Spleen (tissue), 13 donors: ENCODE measurements around the gene OR9A4. TPM values are rescaled to one million over a fixed set of nuclear protein-coding genes. Genes with fewer than 3 reads are reported as not detected.

ENCODE experiments used
- DNase-seq: peaks from one replicate; pipeline ENCODE4 v3.0.0-alpha.2; 2020
- H3K27ac ChIP-seq, 8 donors: fragments of 200-600 bp; sonication (generic) in 7 of 8; 1 replicate in 4 of 8; 2 replicates in 4 of 8; pipeline versions ENCODE4 v1.5.0 to v1.8.0; 2016 to 2021; ENCODE audit warnings: inconsistent platforms in 4 of 8, mild to moderate bottlenecking in 4 of 8, moderate library complexity in 1 of 8
- H3K27me3 ChIP-seq, 7 donors: fragments of 200-600 bp; sonication (generic) in 6 of 7; replicated peaks in 1 of 7; 1 replicate in 4 of 7; 2 replicates in 3 of 7; pipeline versions ENCODE4 v1.5.0 to v1.8.0; 2016 to 2021; ENCODE audit warnings: inconsistent platforms in 3 of 7, mild to moderate bottlenecking in 1 of 7
- H3K36me3 ChIP-seq, 6 donors: fragments of 200-600 bp; sonication (generic) in 5 of 6; 1 replicate in 4 of 6; 2 replicates in 2 of 6; pipeline versions ENCODE4 v1.5.0 to v1.8.0; 2016 to 2021; ENCODE audit warnings: inconsistent platforms in 2 of 6
- H3K4me1 ChIP-seq, 6 donors: fragments of 200-600 bp; sonication (generic) in 5 of 6; 1 replicate in 3 of 6; 2 replicates in 3 of 6; pipeline versions ENCODE4 v1.5.0 to v1.8.0; 2016 to 2021; ENCODE audit warnings: inconsistent platforms in 3 of 6
- H3K4me3 ChIP-seq, 8 donors: fragments of 200-600 bp; sonication (generic) in 7 of 8; 1 replicate in 4 of 8; 2 replicates in 4 of 8; pipeline versions ENCODE4 v1.5.0 to v1.8.0; 2016 to 2021; ENCODE audit warnings: inconsistent platforms in 4 of 8, mild to moderate bottlenecking in 4 of 8, moderate library complexity in 2 of 8
- H3K9me3 ChIP-seq, 8 donors: fragments of 200-600 bp; sonication (generic) in 7 of 8; 1 replicate in 4 of 8; 2 replicates in 4 of 8; pipeline versions ENCODE4 v1.5.0 to v1.8.0; 2016 to 2021; ENCODE audit warnings: inconsistent platforms in 4 of 8
- POLR2A ChIP-seq, 3 donors: fragments of 450-650 bp; IDR thresholded peaks; one replicate each; pipeline ENCODE4 v1.5.1; 2017; ENCODE audit warnings: antibody characterized with exemption in 3 of 3, mild to moderate bottlenecking in 1 of 3
- POLR2AphosphoS5 ChIP-seq, 3 donors: sonication (generic); formaldehyde crosslinking; IDR thresholded peaks; one replicate each; pipeline ENCODE4 v1.5.1; 2017; ENCODE audit warnings: antibody characterized with exemption in 3 of 3
- WGBS, 5 donors: extraction: QIAGEN DNeasy Blood & Tissue Kit in 3 of 5; methylation state at CpG; one replicate each; pipeline versions ENCODE4 v1.1.5 to v1.1.7; 2013 to 2018; 5-methylcytosine and 5-hydroxymethylcytosine counted together
- intact Hi-C: fragments of 100-400 bp; cut with DNase I; formaldehyde crosslinking; loops from one replicate; pipeline ENCODE4 v1.15.0; 2023; ENCODE audit warnings: low total_unique reads
- long read RNA-seq, 2 donors: transcript quantifications; one replicate each; lab custom pipeline, GENCODE V29; 2026
- polyA plus RNA-seq, 3 donors: library from polyadenylated mRNA; stranded (reverse); fragments of 200-250 nt; gene quantifications; one replicate each; pipeline ENCODE4 v1.2.1, GENCODE V29; 2013
- total RNA-seq, 7 donors: library from RNA; depleted of rRNA in 3 of 7; stranded (reverse); fragments of >200 nt in 3 of 7; fragmentation: NEBNext Ultra II Directional in 4 of 7; extraction: Animal tissue kit (Norgen Biotek cat#: 25700) in 4 of 7; gene quantifications; one replicate each; pipeline versions ENCODE4 v1.1.0 to v1.2.1, GENCODE V29; 2016 to 2021
- TF ChIP-seq, protein P1 (sequence below), 11 experiments: fragments of 200-600 bp in 7 of 11; fragments of 450-650 bp in 4 of 11; sonication (generic) in 4 of 11; IDR thresholded peaks in 8 of 11; conservative IDR thresholded peaks in 3 of 11; 1 replicate in 7 of 11; 2 replicates in 4 of 11; pipeline versions ENCODE4 v1.4.0 to v1.8.0; 2016 to 2021; ENCODE audit warnings: antibody characterized with exemption in 11 of 11, inconsistent platforms in 4 of 11, mild to moderate bottlenecking in 1 of 11
- donor health status: healthy with polysubstance abuse.
- donor health status: DM: no; HTN: no; CAD: no; lungs with moderate emphysema.
- donor health status: DM: no; HTN: no; CAD: no.
- donor health status: Bipolar disorder and iron deficiency.
- donor health status: healthy.
- donor health status: DM: no; HTN: no; CAD: no.
- donor health status: DM: yes; HTN: yes; CAD: no.

OR9A4 gene
- total RNA-seq, result not detected
- not detected for polyA plus RNA-seq
- long read RNA-seq, donor 1, result 0 reads
- long read RNA-seq, donor 2, result 0 reads

DNA sequence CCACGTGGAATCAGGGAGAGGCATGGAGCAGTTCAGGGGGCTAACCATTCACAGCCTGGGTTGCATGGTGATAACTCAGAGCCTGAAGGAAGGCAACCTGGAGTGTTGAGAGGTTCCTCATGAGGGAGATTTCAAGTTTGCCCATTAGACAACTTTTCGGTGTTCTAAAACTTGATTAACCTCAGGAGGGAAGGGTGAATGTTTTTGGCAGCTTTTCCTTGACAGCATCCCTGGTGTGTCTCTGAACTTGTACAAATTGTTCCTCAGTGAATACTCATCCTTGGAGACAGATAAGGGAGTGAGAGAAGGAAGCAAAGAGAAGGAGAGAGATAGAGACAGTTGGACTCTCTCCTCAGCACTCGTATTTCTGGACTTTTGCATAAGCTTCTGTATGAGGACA is at the start of gene OR9A4:
Gene OR9A4, plus strand, starts transcription at position 301 of the 400 bp plus-strand sequence. CDS start 2,477 bp downstream, outside the sequence.
- intact Hi-C loops, result no loop called here
- Histone ChIP-seq H3K9me3 (no peaks in the 10 kb centered on the region), H3K27me3 (no peaks in the 10 kb centered on the region), H3K4me1 (peaks cover 0 to 5% (median 0%) of the 10 kb centered on the region in 6 donors), H3K4me3 (no peak within 1 kb of the TSS), H3K36me3 (no peaks in the 10 kb centered on the region), H3K27ac (no peak within 1 kb of the TSS)
- TF ChIP-seq POLR2AphosphoS5 (IDR thresholded peaks at IDR 0.05), result no peak
- WGBS, 5 donors, result 80 to 93% (median 89%) methylated on average over 3 of the region's 3 CpGs
- DNase-seq, result no peak

DNA sequence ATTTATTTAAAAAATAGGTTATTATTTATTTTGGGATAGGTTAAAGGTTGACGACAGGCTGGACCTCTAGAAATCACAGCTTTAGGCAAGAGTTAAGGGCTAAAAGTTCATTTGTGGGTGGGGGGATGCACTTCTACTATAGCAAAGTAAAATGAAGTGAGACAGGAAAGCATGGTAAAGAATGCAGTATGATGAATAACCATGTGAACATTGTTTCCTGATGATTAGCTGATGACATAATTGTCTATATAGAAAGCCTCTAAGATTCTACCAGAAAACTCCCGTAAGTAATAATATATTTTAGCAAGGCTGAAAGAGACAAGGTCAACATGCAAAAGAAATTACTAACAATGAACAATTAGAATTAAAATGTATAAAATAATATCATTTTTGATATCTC is 49.2 kb upstream of the OR9A4 start:
- no peak for DNase-seq
- WGBS, 5 donors, result 76 to 87% (median 85%) methylated on average over 2 of the region's 2 CpGs
- H3K36me3 ChIP-seq, result no peaks in the 10 kb centered on the region
- no peaks in the 10 kb centered on the region for H3K4me1 ChIP-seq
- TF ChIP-seq, protein P1, sequence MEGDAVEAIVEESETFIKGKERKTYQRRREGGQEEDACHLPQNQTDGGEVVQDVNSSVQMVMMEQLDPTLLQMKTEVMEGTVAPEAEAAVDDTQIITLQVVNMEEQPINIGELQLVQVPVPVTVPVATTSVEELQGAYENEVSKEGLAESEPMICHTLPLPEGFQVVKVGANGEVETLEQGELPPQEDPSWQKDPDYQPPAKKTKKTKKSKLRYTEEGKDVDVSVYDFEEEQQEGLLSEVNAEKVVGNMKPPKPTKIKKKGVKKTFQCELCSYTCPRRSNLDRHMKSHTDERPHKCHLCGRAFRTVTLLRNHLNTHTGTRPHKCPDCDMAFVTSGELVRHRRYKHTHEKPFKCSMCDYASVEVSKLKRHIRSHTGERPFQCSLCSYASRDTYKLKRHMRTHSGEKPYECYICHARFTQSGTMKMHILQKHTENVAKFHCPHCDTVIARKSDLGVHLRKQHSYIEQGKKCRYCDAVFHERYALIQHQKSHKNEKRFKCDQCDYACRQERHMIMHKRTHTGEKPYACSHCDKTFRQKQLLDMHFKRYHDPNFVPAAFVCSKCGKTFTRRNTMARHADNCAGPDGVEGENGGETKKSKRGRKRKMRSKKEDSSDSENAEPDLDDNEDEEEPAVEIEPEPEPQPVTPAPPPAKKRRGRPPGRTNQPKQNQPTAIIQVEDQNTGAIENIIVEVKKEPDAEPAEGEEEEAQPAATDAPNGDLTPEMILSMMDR (IDR thresholded peaks at IDR 0.05 in 8 of 11, conservative IDR thresholded peaks at IDR 0.05 in 3 of 11), result no peak
- TF ChIP-seq POLR2A (IDR thresholded peaks at IDR 0.05) (no peak), POLR2AphosphoS5 (IDR thresholded peaks at IDR 0.05) (no peak)
- H3K9me3 ChIP-seq, result peaks cover 0 to 38% (median 20%) of the 10 kb centered on the region in 8 donors
- no peak overlapping the region for H3K27ac ChIP-seq
- H3K4me3 ChIP-seq, result no peak overlapping the region
- no peaks in the 10 kb centered on the region for H3K27me3 ChIP-seq
- intact Hi-C loops, result no loop called here

- Histone ChIP-seq H3K4me3 (no peak overlapping the region), H3K4me1 (no peaks in the 10 kb centered on the region), H3K36me3 (no peaks in the 10 kb centered on the region), H3K27ac (no peak overlapping the region), H3K9me3 (peaks cover 0 to 33% (median 18%) of the 10 kb centered on the region in 8 donors), H3K27me3 (no peaks in the 10 kb centered on the region)
- no peak for TF ChIP-seq POLR2A (IDR thresholded peaks at IDR 0.05)
- TF ChIP-seq POLR2AphosphoS5 (IDR thresholded peaks at IDR 0.05), result no peak
- TF ChIP-seq, protein P1 (IDR thresholded peaks at IDR 0.05 in 8 of 11, conservative IDR thresholded peaks at IDR 0.05 in 3 of 11), result no peak
- intact Hi-C loops, result no loop called here
- DNase-seq, result no peak
- 83 to 93% (median 90%) methylated on average over 3 of the region's 3 CpGs for WGBS, 5 donors
These were observed 43.3 kb upstream of the OR9A4 start for GRCh38 chr7:141872931-141873330.

DNA sequence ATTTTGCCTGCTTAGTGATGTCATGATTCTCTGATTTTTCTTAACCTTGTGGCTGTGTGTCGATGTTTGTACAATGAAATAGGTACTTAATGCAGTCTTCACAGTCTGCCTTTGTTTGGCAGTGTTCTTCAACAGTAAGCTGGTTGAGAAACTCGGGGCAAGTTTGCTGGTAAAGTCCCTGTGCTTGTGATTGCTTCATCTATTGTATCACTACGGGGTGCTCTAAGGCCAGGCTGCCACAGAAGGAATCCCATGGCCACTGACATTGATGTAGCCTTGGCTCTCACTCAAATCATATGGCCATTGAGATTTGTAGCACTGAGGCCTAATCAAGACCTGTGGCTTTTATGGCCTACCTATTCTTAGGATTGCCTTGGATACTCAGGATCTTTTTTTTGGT is 41.4 kb upstream of the OR9A4 start:
- intact Hi-C loops, result no loop called here
- no peak for DNase-seq
- Histone ChIP-seq H3K9me3 (peaks cover 0 to 22% (median 14%) of the 10 kb centered on the region in 8 donors), H3K27me3 (no peaks in the 10 kb centered on the region), H3K27ac (no peak overlapping the region), H3K36me3 (no peaks in the 10 kb centered on the region), H3K4me3 (no peak overlapping the region), H3K4me1 (no peaks in the 10 kb centered on the region)
- TF ChIP-seq POLR2A (IDR thresholded peaks at IDR 0.05), result no peak
- TF ChIP-seq, protein P1 (IDR thresholded peaks at IDR 0.05 in 8 of 11, conservative IDR thresholded peaks at IDR 0.05 in 3 of 11), result no peak
- no peak for TF ChIP-seq POLR2AphosphoS5 (IDR thresholded peaks at IDR 0.05)
- 32 to 72% (median 47%) methylated on average over 3 of the region's 3 CpGs for WGBS, 5 donors

DNA sequence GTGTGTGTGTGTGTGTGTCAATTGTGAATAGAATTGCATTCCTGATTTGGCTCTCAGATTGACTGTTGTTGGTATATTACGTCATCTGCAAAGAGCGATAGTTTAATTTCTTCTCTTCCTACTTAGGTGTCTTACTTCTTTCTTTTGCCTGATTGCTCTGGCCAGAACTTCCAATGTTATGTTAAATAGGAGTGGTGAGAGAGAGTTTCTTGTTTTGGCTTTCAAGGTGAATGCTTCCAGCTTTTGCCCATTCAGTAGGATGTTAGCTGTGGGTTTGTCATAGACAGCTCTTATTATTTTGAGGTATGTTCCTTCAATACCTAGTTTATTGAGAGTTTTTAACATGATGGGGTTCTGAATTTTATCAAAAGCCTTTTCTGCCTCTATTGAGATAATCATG is 40.7 kb upstream of the OR9A4 start:
- no peak for DNase-seq

More for the DNA sequence above, 40.7 kb upstream of the OR9A4 start:
- H3K27ac ChIP-seq, result no peak overlapping the region
- H3K9me3 ChIP-seq, result peaks cover 0 to 15% (median 8%) of the 10 kb centered on the region in 8 donors
- TF ChIP-seq, protein P1 (IDR thresholded peaks at IDR 0.05 in 8 of 11, conservative IDR thresholded peaks at IDR 0.05 in 3 of 11), result no peak
- TF ChIP-seq POLR2AphosphoS5 (IDR thresholded peaks at IDR 0.05) (no peak), POLR2A (IDR thresholded peaks at IDR 0.05) (no peak)
- intact Hi-C loops, result no loop called here
- H3K4me3 ChIP-seq, result no peak overlapping the region
- H3K4me1 ChIP-seq, result no peaks in the 10 kb centered on the region
- WGBS, 5 donors, result 61 to 89% (median 84%) methylated on average over 2 of the region's 2 CpGs
- no peaks in the 10 kb centered on the region for H3K27me3 ChIP-seq
- no peaks in the 10 kb centered on the region for H3K36me3 ChIP-seq
